Measurements from ENCODE around the gene GOLGA6L4. TPM values are rescaled to one million over a fixed set of nuclear protein-coding genes. Genes with fewer than 3 reads are reported as not detected.
"Not testable (repeated sequence)": the region's sequence is repeated elsewhere in the genome, so short reads cannot be mapped to it uniquely, and the experiment has no call there.

The GOLGA6L4 gene
- 10 to 100 TPM in 1 of 4 donors, 1 to 10 TPM in 2, under 1 TPM in 1; 0.75 to 61.7 (median 3.3) TPM for total RNA-seq

GRCh38 chr15:84235573-84235972 is at the start of gene GOLGA6L4:
GOLGA6L4 (plus strand) TSS chr15:84235773; CDS start chr15:84235835, 62 bp downstream.
- H3K36me3 ChIP-seq; H3K27ac ChIP-seq; H3K4me1 ChIP-seq; H3K4me3 ChIP-seq; in situ Hi-C loops (cut with MboI; ENCODE audit: low pct_ligation_motif_present in 1 of 4, low pct_unique_long_range_greater_than_20kb in 1 of 4, low sequenced_read_pairs in 3 of 4); H3K9me3 ChIP-seq; DNase-seq; intact Hi-C loops (cut with DNase I; ENCODE audit: low total_unique reads); H3K27me3 ChIP-seq: not testable (repeated sequence)
- WGBS, 2 donors (ENCODE audit: low coverage in 1 of 2), result no CpG with 5 or more reads among the region's 13 CpGs

GRCh38 chr15:84192982-84193381 is 42.6 kb upstream of the GOLGA6L4 start:
- H3K9me3 ChIP-seq; H3K36me3 ChIP-seq; H3K4me3 ChIP-seq; intact Hi-C loops (cut with DNase I; ENCODE audit: low total_unique reads); H3K4me1 ChIP-seq; DNase-seq; H3K27ac ChIP-seq; H3K27me3 ChIP-seq; in situ Hi-C loops (cut with MboI; ENCODE audit: low pct_ligation_motif_present in 1 of 4, low pct_unique_long_range_greater_than_20kb in 1 of 4, low sequenced_read_pairs in 3 of 4): not testable (repeated sequence)
- WGBS, 2 donors (ENCODE audit: low coverage in 1 of 2), result no CpG with 5 or more reads among the region's 5 CpGs

- H3K9me3 ChIP-seq; H3K4me1 ChIP-seq; DNase-seq; H3K4me3 ChIP-seq; H3K27ac ChIP-seq; in situ Hi-C loops (cut with MboI; ENCODE audit: low pct_ligation_motif_present in 1 of 4, low pct_unique_long_range_greater_than_20kb in 1 of 4, low sequenced_read_pairs in 3 of 4); H3K27me3 ChIP-seq; H3K36me3 ChIP-seq; intact Hi-C loops (cut with DNase I; ENCODE audit: low total_unique reads): not testable (repeated sequence)
- WGBS, 2 donors (ENCODE audit: low coverage in 1 of 2), result no CpG with 5 or more reads among the region's 8 CpGs
These were observed 40.0 kb upstream of the GOLGA6L4 start for GRCh38 chr15:84195603-84196002.

- H3K4me3 ChIP-seq; DNase-seq; H3K36me3 ChIP-seq; H3K9me3 ChIP-seq; in situ Hi-C loops (cut with MboI; ENCODE audit: low pct_ligation_motif_present in 1 of 4, low pct_unique_long_range_greater_than_20kb in 1 of 4, low sequenced_read_pairs in 3 of 4); intact Hi-C loops (cut with DNase I; ENCODE audit: low total_unique reads); H3K4me1 ChIP-seq; H3K27me3 ChIP-seq; H3K27ac ChIP-seq: not testable (repeated sequence)
- no CpG with 5 or more reads among the region's 14 CpGs for WGBS, 2 donors (ENCODE audit: low coverage in 1 of 2)
These were observed 38.9 kb upstream of the GOLGA6L4 start for GRCh38 chr15:84196530-84197188.

GRCh38 chr15:84199865-84200264 is 35.7 kb upstream of the GOLGA6L4 start:
- WGBS, 2 donors (ENCODE audit: low coverage in 1 of 2), result no CpG with 5 or more reads among the region's 16 CpGs
- H3K9me3 ChIP-seq; H3K4me1 ChIP-seq; in situ Hi-C loops (cut with MboI; ENCODE audit: low pct_ligation_motif_present in 1 of 4, low pct_unique_long_range_greater_than_20kb in 1 of 4, low sequenced_read_pairs in 3 of 4); intact Hi-C loops (cut with DNase I; ENCODE audit: low total_unique reads); H3K27ac ChIP-seq; H3K4me3 ChIP-seq; DNase-seq; H3K36me3 ChIP-seq; H3K27me3 ChIP-seq: not testable (repeated sequence)

GRCh38 chr15:84246441-84246840 is 10.9 kb downstream of the GOLGA6L4 start:
- WGBS, 2 donors (ENCODE audit: low coverage in 1 of 2), result no CpG with 5 or more reads among the region's 7 CpGs
- DNase-seq; H3K36me3 ChIP-seq; H3K27ac ChIP-seq; in situ Hi-C loops (cut with MboI; ENCODE audit: low pct_ligation_motif_present in 1 of 4, low pct_unique_long_range_greater_than_20kb in 1 of 4, low sequenced_read_pairs in 3 of 4); intact Hi-C loops (cut with DNase I; ENCODE audit: low total_unique reads); H3K4me1 ChIP-seq; H3K9me3 ChIP-seq; H3K4me3 ChIP-seq; H3K27me3 ChIP-seq: not testable (repeated sequence)
- TF ChIP-seq CTCF (IDR thresholded peaks at IDR 0.05), result peak in 1 of 5 experiments; percentile 23

Small RNA genes within 50 kb of the gene (small RNA-seq; reads per million reads assigned to genes)
- gene RN7SL331P, result 0 reads per million in 4 donors
- gene UBE2Q2P8, result 0 reads per million in 4 donors
